Peyer's patch (tissue), 4 donors: ENCODE results near the gene HTRA3.

Source experiments
- POLR2A ChIP-seq, 2 donors: fragments of 450-650 bp; IDR thresholded peaks; one replicate each; pipeline ENCODE4 v1.5.1; 2017; ENCODE audit warnings: antibody characterized with exemption in 2 of 2, mild to moderate bottlenecking in 2 of 2, moderate library complexity in 2 of 2
- TF ChIP-seq, protein P1 (sequence below), 6 experiments: fragments of 450-650 bp in 4 of 6; fragments of 200-600 bp in 2 of 6; sonication (generic) in 1 of 6; IDR thresholded peaks; one replicate each; pipeline ENCODE4 v1.5.1; 2017 to 2019; ENCODE audit warnings: antibody characterized with exemption in 6 of 6, mild to moderate bottlenecking in 3 of 6, moderate library complexity in 1 of 6

DNA sequence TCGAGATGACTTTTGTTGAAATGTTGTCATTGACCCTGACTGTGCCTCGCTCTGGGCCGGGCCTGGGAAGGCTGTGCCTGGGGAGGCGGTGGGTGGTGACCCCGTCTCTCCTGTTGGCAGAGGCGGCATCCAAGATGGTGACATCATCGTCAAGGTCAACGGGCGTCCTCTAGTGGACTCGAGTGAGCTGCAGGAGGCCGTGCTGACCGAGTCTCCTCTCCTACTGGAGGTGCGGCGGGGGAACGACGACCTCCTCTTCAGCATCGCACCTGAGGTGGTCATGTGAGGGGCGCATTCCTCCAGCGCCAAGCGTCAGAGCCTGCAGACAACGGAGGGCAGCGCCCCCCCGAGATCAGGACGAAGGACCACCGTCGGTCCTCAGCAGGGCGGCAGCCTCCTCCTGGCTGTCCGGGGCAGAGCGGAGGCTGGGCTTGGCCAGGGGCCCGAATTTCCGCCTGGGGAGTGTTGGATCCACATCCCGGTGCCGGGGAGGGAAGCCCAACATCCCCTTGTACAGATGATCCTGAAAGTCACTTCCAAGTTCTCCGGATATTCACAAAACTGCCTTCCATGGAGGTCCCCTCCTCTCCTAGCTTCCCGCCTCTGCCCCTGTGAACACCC lies 36.4 kb downstream of the HTRA3 start:
- TF ChIP-seq, protein P1, sequence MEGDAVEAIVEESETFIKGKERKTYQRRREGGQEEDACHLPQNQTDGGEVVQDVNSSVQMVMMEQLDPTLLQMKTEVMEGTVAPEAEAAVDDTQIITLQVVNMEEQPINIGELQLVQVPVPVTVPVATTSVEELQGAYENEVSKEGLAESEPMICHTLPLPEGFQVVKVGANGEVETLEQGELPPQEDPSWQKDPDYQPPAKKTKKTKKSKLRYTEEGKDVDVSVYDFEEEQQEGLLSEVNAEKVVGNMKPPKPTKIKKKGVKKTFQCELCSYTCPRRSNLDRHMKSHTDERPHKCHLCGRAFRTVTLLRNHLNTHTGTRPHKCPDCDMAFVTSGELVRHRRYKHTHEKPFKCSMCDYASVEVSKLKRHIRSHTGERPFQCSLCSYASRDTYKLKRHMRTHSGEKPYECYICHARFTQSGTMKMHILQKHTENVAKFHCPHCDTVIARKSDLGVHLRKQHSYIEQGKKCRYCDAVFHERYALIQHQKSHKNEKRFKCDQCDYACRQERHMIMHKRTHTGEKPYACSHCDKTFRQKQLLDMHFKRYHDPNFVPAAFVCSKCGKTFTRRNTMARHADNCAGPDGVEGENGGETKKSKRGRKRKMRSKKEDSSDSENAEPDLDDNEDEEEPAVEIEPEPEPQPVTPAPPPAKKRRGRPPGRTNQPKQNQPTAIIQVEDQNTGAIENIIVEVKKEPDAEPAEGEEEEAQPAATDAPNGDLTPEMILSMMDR (IDR thresholded peaks at IDR 0.05), result no peak
- TF ChIP-seq POLR2A (IDR thresholded peaks at IDR 0.05), result no peak
